ENCODE measurements around the gene A1BG. TPM values are rescaled to one million over a fixed set of nuclear protein-coding genes. Genes with fewer than 3 reads are reported as not detected.

The A1BG gene
- polyA plus RNA-seq, 4 donors: 0.64 to 45.9 (median 9.3) TPM; not detected in 1

DNA sequence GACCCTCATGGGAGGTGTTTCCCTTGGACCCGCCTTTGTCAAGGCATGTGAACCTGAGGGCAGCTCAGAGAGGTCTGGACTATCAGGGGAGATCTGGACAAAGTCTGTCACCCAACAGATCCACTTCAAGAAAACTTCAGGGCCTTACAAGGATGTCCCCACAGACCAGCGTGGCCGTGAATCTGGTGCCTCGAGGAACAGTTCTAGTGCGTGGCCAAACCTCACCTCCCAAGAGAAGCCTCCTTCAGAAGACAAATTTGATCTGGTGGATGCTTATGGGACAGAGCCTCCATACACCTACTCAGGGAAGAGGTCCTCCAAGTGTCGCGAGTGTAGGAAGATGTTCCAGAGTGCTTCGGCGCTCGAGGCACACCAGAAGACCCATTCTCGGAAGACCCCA, 15.0 kb downstream of the A1BG start:
- Histone ChIP-seq H3K9me3 (ENCODE audit: control insufficient read depth in 2 of 2, insufficient read depth in 1 of 2, low read depth in 1 of 2, low read length in 1 of 2) (peaks cover 2 to 9% of the 10 kb centered on the region in 2 donors), H3K27me3 (ENCODE audit: control insufficient read depth in 3 of 3, insufficient read depth in 3 of 3, low read length in 3 of 3) (no peaks in the 10 kb centered on the region), H3K36me3 (ENCODE audit: control insufficient read depth in 3 of 3, insufficient read depth in 2 of 3, low read depth in 1 of 3, low read length in 3 of 3) (peaks cover 9 to 60% (median 14%) of the 10 kb centered on the region in 3 donors), H3K4me1 (ENCODE audit: control insufficient read depth in 3 of 3, insufficient read depth in 2 of 3, low read depth in 1 of 3, low read length in 2 of 3) (no peaks in the 10 kb centered on the region), H3K4me3 (ENCODE audit: low read depth in 1 of 3, low read length in 3 of 3) (no peak overlapping the region), H3K27ac (ENCODE audit: low read depth in 1 of 3, low read length in 2 of 3) (no peak overlapping the region)
- 97 to 99% (median 98%) methylated on average over 11 of the region's 11 CpGs for WGBS, 3 donors
- FAIRE-seq (no peak), DNase-seq (no peak)

DNA sequence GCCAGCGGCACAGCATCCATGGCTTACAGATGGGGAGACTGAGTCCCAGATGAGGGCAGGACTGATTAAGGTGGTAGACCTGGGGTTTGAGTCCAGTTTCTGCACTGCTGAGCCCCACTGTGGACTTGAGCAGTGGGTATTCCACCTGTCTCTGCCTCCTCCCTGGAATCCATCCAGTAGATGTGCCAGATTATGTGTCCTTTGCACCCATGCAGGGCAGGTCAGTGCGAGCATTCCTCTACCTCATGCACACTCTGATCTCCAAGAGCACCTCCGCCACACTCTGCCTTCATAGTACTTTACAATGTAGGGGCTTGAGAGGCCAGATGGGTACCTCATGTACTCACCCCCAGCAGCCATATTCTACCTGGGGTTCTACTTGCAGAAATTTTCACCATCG, 16.5 kb downstream of the A1BG start:
- Histone ChIP-seq H3K4me3 (ENCODE audit: low read depth in 1 of 3, low read length in 3 of 3) (no peak overlapping the region), H3K27ac (ENCODE audit: low read depth in 1 of 3, low read length in 2 of 3) (no peak overlapping the region), H3K9me3 (ENCODE audit: control insufficient read depth in 2 of 2, insufficient read depth in 1 of 2, low read depth in 1 of 2, low read length in 1 of 2) (peaks cover 2 to 9% of the 10 kb centered on the region in 2 donors), H3K27me3 (ENCODE audit: control insufficient read depth in 3 of 3, insufficient read depth in 3 of 3, low read length in 3 of 3) (no peaks in the 10 kb centered on the region), H3K36me3 (ENCODE audit: control insufficient read depth in 3 of 3, insufficient read depth in 2 of 3, low read depth in 1 of 3, low read length in 3 of 3) (peaks cover 9 to 59% (median 14%) of the 10 kb centered on the region in 3 donors), H3K4me1 (ENCODE audit: control insufficient read depth in 3 of 3, insufficient read depth in 2 of 3, low read depth in 1 of 3, low read length in 2 of 3) (no peaks in the 10 kb centered on the region)
- 96 to 100% (median 100%) methylated on average over 4 of the region's 4 CpGs for WGBS, 3 donors
- FAIRE-seq: no peak
- no peak for DNase-seq

DNA sequence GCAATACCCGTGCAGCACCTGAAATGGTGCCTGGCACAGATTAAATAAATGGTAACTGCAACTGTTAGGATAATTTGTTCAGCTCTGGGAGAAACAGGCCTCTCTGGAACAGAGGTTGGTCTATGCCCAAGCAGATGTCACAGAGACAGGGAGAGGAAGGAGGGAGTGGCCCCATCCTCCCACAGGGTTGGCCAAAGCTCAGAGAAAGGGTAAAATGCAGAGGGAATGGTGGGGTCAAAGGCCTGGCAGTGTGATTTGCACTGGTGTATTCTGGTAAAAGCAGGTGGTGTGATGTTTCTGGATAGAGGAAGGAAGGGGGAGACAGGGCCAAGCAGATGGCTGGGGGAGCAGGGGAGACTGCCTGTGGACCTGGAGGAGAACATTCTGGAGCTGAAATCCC, 17.1 kb downstream of the A1BG start:
- FAIRE-seq (no peak), DNase-seq (no peak)
- Histone ChIP-seq H3K27me3 (ENCODE audit: control insufficient read depth in 3 of 3, insufficient read depth in 3 of 3, low read length in 3 of 3) (no peaks in the 10 kb centered on the region), H3K9me3 (ENCODE audit: control insufficient read depth in 2 of 2, insufficient read depth in 1 of 2, low read depth in 1 of 2, low read length in 1 of 2) (peaks cover 2 to 9% of the 10 kb centered on the region in 2 donors), H3K36me3 (ENCODE audit: control insufficient read depth in 3 of 3, insufficient read depth in 2 of 3, low read depth in 1 of 3, low read length in 3 of 3) (peaks cover 9 to 55% (median 14%) of the 10 kb centered on the region in 3 donors), H3K4me1 (ENCODE audit: control insufficient read depth in 3 of 3, insufficient read depth in 2 of 3, low read depth in 1 of 3, low read length in 2 of 3) (no peaks in the 10 kb centered on the region), H3K27ac (ENCODE audit: low read depth in 1 of 3, low read length in 2 of 3) (no peak overlapping the region), H3K4me3 (ENCODE audit: low read depth in 1 of 3, low read length in 3 of 3) (no peak overlapping the region)
- WGBS, 3 donors: 94 to 96% (median 95%) methylated on average over 1 of the region's 1 CpG

DNA sequence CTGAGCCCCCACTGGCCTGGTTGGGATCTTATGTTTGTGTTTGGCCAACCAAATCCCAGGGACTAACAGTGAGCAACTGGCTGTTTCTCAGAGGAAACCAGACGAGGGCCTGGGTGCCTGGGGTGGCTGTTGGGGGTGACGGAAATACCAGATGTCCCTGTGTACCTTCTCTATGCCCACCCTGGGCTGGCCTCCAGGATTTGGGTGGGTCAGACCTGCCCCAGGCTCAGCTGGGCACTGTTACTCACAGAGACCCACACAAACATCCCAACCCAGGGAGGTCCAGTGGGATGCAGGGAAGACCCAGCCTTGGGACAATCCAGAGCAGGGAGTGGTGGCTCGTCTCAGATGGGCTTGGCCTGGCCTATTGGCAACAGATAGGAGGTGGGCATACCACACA, 17.7 kb downstream of the A1BG start:
- no peak for DNase-seq
- FAIRE-seq: no peak
- Histone ChIP-seq H3K9me3 (ENCODE audit: control insufficient read depth in 2 of 2, insufficient read depth in 1 of 2, low read depth in 1 of 2, low read length in 1 of 2) (peaks cover 2 to 9% of the 10 kb centered on the region in 2 donors), H3K4me1 (ENCODE audit: control insufficient read depth in 3 of 3, insufficient read depth in 2 of 3, low read depth in 1 of 3, low read length in 2 of 3) (no peaks in the 10 kb centered on the region), H3K4me3 (ENCODE audit: low read depth in 1 of 3, low read length in 3 of 3) (no peak overlapping the region), H3K36me3 (ENCODE audit: control insufficient read depth in 3 of 3, insufficient read depth in 2 of 3, low read depth in 1 of 3, low read length in 3 of 3) (peaks cover 9 to 55% (median 14%) of the 10 kb centered on the region in 3 donors), H3K27ac (ENCODE audit: low read depth in 1 of 3, low read length in 2 of 3) (no peak overlapping the region), H3K27me3 (ENCODE audit: control insufficient read depth in 3 of 3, insufficient read depth in 3 of 3, low read length in 3 of 3) (no peaks in the 10 kb centered on the region)
- whole genome bisulfite sequencing, 3 donors: 79 to 89% (median 88%) methylated on average over 3 of the region's 3 CpGs

GRCh38 chr19:58334691-58335249, 18.5 kb downstream of the A1BG start:
- WGBS, 3 donors: 95 to 97% (median 96%) methylated on average over 19 of the region's 19 CpGs
- no peaks in the 10 kb centered on the region for H3K4me1 ChIP-seq (ENCODE audit: control insufficient read depth in 3 of 3, insufficient read depth in 2 of 3, low read depth in 1 of 3, low read length in 2 of 3)
- H3K27ac ChIP-seq (ENCODE audit: low read depth in 1 of 3, low read length in 2 of 3): no peak overlapping the region
- DNase-seq (no peak), FAIRE-seq (no peak)
- no peaks in the 10 kb centered on the region for H3K27me3 ChIP-seq (ENCODE audit: control insufficient read depth in 3 of 3, insufficient read depth in 3 of 3, low read length in 3 of 3)
- peaks cover 2 to 9% of the 10 kb centered on the region in 2 donors for H3K9me3 ChIP-seq (ENCODE audit: control insufficient read depth in 2 of 2, insufficient read depth in 1 of 2, low read depth in 1 of 2, low read length in 1 of 2)
- H3K4me3 ChIP-seq (ENCODE audit: low read depth in 1 of 3, low read length in 3 of 3): no peak overlapping the region
- peaks cover 5 to 49% (median 14%) of the 10 kb centered on the region in 3 donors for H3K36me3 ChIP-seq (ENCODE audit: control insufficient read depth in 3 of 3, insufficient read depth in 2 of 3, low read depth in 1 of 3, low read length in 3 of 3)

DNA sequence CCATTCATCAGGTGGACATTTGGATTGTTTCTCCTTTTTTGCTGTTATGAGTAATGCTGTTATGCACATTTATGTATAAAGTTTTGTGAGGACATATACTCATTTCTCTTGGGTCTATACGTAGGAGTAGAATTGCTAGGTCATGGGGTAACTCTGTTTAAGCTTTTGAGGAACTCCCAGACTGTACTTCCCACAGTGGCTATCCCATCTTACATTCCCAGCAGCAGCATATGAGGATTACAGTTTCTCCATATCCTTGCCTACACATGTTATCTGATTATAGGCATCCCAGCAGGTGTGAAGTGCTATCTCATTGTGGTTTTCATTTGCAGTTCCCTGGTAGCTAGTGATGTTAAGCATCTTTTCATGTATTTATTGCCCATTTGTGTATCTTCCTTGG, 20.6 kb downstream of the A1BG start:
- no peaks in the 10 kb centered on the region for H3K9me3 ChIP-seq (ENCODE audit: control insufficient read depth in 2 of 2, insufficient read depth in 1 of 2, low read depth in 1 of 2, low read length in 1 of 2)
- H3K4me3 ChIP-seq (ENCODE audit: low read depth in 1 of 3, low read length in 3 of 3): no peak overlapping the region
- no peak for FAIRE-seq
- H3K4me1 ChIP-seq (ENCODE audit: control insufficient read depth in 3 of 3, insufficient read depth in 2 of 3, low read depth in 1 of 3, low read length in 2 of 3): peaks cover 0 to 2% (median 0%) of the 10 kb centered on the region in 3 donors
- H3K27me3 ChIP-seq (ENCODE audit: control insufficient read depth in 3 of 3, insufficient read depth in 3 of 3, low read length in 3 of 3): no peaks in the 10 kb centered on the region
- no peak for DNase-seq
- WGBS, 3 donors: 87 to 94% (median 90%) methylated on average over 1 of the region's 1 CpG
- peaks cover 2 to 28% (median 4%) of the 10 kb centered on the region in 3 donors for H3K36me3 ChIP-seq (ENCODE audit: control insufficient read depth in 3 of 3, insufficient read depth in 2 of 3, low read depth in 1 of 3, low read length in 3 of 3)
- no peak overlapping the region for H3K27ac ChIP-seq (ENCODE audit: low read depth in 1 of 3, low read length in 2 of 3)

- DNase-seq (peak in 1 of 2 donors; percentile 48), FAIRE-seq (no peak)
- H3K4me3 ChIP-seq (ENCODE audit: low read depth in 1 of 3, low read length in 3 of 3): no peak overlapping the region
- no peak overlapping the region for H3K27ac ChIP-seq (ENCODE audit: low read depth in 1 of 3, low read length in 2 of 3)
- peaks cover 0 to 5% (median 5%) of the 10 kb centered on the region in 3 donors for H3K4me1 ChIP-seq (ENCODE audit: control insufficient read depth in 3 of 3, insufficient read depth in 2 of 3, low read depth in 1 of 3, low read length in 2 of 3)
- peaks cover 0 to 10% (median 3%) of the 10 kb centered on the region in 3 donors for H3K36me3 ChIP-seq (ENCODE audit: control insufficient read depth in 3 of 3, insufficient read depth in 2 of 3, low read depth in 1 of 3, low read length in 3 of 3)
- no peaks in the 10 kb centered on the region for H3K9me3 ChIP-seq (ENCODE audit: control insufficient read depth in 2 of 2, insufficient read depth in 1 of 2, low read depth in 1 of 2, low read length in 1 of 2)
- WGBS, 3 donors: 70 to 85% (median 84%) methylated on average over 4 of the region's 4 CpGs
- no peaks in the 10 kb centered on the region for H3K27me3 ChIP-seq (ENCODE audit: control insufficient read depth in 3 of 3, insufficient read depth in 3 of 3, low read length in 3 of 3)
Measured at GRCh38 chr19:58330458-58330857, 22.8 kb downstream of the A1BG start.

GRCh38 chr19:58328999-58329398, 24.3 kb downstream of the A1BG start:
- DNase-seq (no peak), FAIRE-seq (no peak)
- Histone ChIP-seq H3K27ac (ENCODE audit: low read depth in 1 of 3, low read length in 2 of 3) (no peak overlapping the region), H3K36me3 (ENCODE audit: control insufficient read depth in 3 of 3, insufficient read depth in 2 of 3, low read depth in 1 of 3, low read length in 3 of 3) (no peaks in the 10 kb centered on the region), H3K4me1 (ENCODE audit: control insufficient read depth in 3 of 3, insufficient read depth in 2 of 3, low read depth in 1 of 3, low read length in 2 of 3) (peaks cover 0 to 12% (median 5%) of the 10 kb centered on the region in 3 donors), H3K4me3 (ENCODE audit: low read depth in 1 of 3, low read length in 3 of 3) (no peak overlapping the region), H3K27me3 (ENCODE audit: control insufficient read depth in 3 of 3, insufficient read depth in 3 of 3, low read length in 3 of 3) (no peaks in the 10 kb centered on the region), H3K9me3 (ENCODE audit: control insufficient read depth in 2 of 2, insufficient read depth in 1 of 2, low read depth in 1 of 2, low read length in 1 of 2) (no peaks in the 10 kb centered on the region)
- WGBS, 3 donors: 67 to 81% (median 80%) methylated on average over 10 of the region's 10 CpGs
